Hematopoietic multipotent progenitor cell treated with erythropoietin and hydrocortisone succinate and interleukin-3 and kit ligand, for 17 days (in vitro differentiated cells): ENCODE results near the gene HELZ2.

Experiments
- DNase-seq: peaks from one replicate; pipeline ENCODE4 v3.0.0-alpha.2; 2015; ENCODE audit warnings: low spot score

HELZ2 gene

GRCh38 chr20:63537525-63538203, 36.4 kb downstream of the HELZ2 start:
- peak; percentile 81 for DNase-seq

- DNase-seq: no peak
Observed at GRCh38 chr20:63536997-63537524, 37.0 kb downstream of the HELZ2 start, which contains the start of gene PTK6. Gene PTK6, minus strand, starts transcription at chr20:63537376. Its CDS starts 62 bp downstream, at chr20:63537314.

- no peak for DNase-seq
Observed at GRCh38 chr20:63536241-63536977, 37.6 kb downstream of the HELZ2 start.

DNA sequence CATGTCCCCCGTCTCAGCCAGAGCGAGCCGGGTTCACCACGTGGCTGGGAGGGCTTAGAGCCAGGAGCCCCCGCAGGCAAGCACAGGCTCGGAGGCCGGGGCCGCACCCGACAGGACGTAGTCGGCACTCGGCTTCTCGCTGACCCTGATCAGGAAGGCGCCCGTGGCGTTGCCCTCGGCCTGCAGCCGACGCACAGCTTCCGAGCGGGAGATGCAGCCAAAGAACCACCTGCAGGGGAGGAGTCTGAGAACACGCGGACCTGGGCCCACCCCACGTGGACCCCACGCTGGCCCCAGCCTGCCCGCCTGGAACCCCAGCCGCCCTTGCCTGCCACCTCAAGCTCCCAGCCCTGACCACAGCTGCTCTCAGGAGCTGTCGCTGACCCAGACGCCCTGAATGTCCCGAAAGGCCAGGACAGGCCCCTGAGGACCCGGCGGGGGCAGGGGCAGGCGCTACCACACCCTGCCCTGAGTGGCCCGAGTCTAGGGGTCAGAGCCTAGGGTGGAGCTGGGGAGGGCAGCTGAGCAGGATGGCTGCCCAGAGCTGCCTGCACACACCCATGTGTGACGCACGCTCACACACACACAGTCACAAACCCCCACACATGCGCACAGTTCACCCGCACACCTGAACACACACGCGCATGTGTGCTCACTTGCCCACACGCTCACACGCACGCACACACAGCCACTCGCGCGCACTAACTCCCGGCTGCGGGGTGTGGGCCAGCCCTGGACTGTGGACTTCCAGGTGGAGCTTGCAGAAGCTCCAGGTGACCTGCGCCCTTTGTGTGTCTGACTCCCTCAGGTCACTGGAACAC, 39.0 kb downstream of the HELZ2 start:
- DNase-seq: no peak

- no peak for DNase-seq
Observed at GRCh38 chr20:63534427-63534830, 39.6 kb downstream of the HELZ2 start.

- DNase-seq: no peak
Observed at GRCh38 chr20:63533871-63534393, 40.1 kb downstream of the HELZ2 start.

DNA sequence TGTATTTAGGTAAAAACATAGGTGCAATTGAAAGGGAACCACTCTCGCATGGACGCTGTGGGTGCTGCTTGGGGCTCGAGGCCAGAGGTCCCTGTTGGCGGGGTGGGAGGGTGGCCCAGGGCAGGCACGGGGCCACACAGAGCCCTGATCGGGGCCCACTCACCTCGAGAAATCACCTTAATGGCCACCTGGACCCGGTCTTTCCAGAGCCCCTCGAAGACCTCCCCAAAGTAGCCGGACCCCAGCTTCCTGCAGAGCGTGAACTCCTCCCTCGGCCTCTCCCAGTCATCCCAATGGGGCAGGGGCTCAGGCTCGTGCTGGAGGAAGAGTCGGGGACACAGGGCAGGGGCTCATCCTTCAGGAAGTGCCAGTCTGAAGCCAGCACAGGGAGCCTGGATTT, 40.7 kb downstream of the HELZ2 start:
- no peak for DNase-seq

DNA sequence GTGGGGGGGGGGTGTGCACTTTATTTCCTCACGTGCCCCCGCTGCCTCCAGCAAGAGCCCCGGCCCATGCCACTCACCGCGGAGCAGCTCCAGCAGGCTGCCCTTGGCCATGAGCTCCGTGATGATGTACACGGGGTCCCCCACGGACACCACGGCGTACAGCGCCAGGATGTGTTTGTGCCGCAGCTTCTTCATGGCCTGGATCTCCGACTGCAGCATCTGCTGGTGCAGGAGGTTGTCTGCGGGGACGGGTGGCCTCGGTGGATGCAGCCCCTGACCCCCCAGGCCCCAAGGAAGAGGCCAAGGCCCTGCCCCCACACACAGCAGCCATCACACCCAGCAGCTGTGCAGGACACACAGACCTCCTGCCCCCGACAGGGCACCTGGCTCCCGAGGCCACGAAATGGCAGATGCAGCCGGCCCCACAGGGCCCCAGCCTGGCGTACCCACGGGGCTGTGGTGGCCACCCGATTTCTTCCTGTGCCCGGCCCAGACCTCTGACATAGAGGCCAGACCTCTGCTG, 41.5 kb downstream of the HELZ2 start:
- no peak for DNase-seq

DNA sequence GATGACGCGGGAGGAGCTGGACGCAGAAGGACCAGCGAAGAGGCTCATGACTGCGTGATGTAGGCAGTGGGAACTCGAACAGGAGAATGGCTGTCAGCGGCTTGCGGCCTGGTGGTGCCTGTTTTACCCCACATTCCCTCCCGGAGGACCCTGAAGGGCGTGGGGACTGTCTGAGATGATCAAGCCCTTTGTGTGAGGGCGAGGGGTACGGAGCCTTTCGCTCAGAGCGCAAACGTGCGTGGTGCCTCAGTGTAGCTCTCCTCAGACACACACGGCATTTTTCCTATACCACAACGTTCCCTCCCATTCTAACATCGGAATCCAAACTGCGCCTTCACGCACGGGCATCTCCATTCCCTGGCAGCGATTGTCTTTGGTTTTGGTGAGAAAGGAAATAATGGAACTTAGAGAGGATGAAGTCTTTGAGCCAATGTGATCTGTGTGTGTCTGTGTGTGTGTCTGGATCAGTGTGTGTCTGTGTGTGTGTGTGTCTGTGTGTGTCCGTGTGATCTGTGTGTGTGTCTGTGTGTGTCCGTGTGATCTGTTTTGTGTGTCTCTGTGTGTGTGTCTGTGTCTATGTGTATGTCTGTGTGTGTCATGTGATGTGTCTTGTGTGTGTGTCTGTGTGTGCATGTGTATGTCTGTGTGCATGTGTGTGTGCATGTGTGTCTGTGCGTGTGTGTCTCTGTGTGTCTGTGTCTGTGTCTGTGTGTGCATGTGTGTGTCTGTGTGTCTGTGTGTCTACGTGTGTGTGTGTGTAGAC, 42.2 kb downstream of the HELZ2 start:
- no peak for DNase-seq

GRCh38 chr20:63530788-63531160, 43.3 kb downstream of the HELZ2 start:
- no peak for DNase-seq

DNA sequence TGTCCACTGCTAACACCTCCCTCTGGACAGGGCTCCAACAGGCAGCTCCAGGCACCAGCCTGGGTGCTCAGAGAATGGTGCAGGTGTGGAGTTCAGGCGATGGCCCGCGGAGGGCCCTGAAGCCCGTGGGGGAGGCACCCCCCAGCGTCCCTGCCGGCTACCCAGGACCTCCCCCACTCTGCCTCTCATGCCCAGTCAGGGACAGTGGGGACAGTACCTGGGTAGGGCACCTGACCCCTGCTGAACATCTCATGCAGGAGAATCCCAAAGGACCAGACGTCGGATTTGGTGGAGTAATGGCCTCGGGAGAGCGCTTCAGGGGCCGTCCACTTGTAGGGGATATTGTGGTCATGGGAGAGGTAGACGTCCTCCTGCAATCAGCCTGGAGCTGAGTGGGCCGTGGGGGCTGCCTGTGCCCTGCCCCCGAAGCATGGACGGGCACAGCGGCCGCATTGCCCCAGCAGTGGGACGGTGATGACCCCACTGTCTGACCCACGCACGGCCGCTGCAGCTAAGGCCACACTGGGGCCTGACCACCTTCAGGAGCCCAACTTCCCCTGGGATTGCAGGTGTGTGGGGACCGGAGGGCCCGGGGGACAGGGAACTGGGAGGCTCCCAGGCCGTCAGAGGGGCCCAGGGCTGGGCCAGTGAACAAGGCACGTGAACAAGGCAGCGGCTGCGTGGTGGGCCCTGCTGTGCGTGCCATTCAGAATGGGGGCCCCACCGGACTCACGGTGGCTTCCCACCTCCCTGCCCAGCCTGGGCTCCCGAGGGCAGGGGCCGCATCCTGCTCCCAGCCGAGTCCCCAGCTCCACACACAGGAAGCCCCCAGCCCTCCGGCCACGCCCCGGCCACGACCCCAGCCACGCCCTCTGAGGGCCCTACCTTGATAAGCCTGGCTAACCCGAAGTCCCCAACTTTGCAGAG, 43.9 kb downstream of the HELZ2 start:
- DNase-seq: no peak

DNA sequence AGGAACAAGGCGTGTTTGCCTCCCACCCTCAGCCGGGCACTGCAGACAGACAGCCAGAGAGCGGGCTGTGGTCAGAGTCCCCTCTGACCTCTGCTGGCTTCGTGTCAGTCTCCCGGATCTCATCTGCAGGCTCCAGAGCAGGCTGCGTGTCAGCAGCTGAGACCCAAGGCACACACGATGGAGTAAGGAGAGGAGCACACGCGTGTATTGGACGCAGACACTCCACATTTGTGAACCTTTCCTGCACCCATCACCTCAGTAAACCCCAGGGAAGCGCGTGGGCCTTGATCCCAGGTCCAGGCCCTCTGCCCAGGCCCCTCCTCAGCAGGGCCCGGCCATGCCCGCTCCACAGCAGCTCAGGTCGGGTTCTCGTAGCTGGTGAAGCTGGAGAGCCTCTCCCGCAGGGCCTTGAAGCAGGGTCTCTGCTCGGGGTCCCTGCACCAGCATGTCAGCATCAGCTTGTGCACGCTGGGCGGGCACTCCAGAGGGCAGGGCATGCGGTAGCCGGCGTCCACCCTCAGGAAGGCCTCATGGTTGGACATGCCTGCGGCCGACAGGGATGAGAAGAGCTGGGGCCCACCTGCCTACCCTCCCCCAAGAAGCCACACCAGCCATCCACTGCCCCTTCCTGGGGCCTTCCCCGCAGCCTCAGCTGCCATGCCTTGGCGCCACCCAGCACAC, 44.7 kb downstream of the HELZ2 start:
- no peak for DNase-seq

DNA sequence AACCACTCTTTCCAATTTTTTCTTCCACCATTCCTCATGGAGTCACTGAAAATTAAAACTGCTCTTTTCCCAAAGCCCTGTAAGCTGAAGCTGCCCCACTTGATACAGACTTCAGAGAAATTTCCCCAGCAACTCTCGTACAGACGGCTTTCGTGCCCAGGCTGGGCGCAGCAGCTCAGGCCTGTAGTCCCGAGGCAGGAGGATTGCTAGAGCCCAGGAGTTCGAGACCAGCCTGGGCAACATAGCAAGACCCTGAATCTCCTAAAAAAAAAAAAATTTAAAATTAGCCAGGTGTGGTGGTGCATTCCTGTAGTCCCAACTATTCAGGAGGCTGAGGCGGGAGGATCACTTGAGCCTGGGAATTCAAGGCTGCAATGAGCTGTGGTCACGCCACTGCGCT, 46.9 kb downstream of the HELZ2 start:
- no peak for DNase-seq

- DNase-seq: no peak
Observed at GRCh38 chr20:63525971-63526370, 48.1 kb downstream of the HELZ2 start.

DNA sequence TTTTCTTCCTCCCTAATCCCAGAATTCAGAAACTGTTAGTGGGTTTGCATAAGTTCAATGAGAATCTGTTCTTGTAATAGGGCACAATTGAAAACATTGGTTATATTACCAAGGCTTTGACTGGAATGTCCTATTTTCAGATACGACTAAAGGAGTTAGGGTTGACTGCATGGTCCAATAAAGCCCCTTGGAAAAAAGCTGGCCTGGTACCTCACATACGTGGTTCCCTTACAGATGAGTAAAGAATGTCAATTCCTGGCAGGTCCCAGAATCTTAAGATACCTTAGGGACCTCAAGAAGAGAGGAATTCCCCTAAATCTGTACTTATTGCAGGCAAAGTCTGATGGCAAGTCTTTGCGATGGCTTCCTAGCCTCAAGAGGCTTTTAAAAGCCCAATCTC, 48.9 kb downstream of the HELZ2 start:
- no peak for DNase-seq
